SKM-1 (cell line): ENCODE measurements around the gene HDAC2.
"Not testable (repeated sequence)": the region's sequence is repeated elsewhere in the genome, so short reads cannot be mapped to it uniquely, and the experiment has no call there.

ENCODE experiments used
- DNase-seq: peaks from one replicate; lab custom pipeline; 2025; ENCODE audit not compliant: unreplicated experiment; lab: John Stamatoyannopoulos, UW

HDAC2 gene

DNA sequence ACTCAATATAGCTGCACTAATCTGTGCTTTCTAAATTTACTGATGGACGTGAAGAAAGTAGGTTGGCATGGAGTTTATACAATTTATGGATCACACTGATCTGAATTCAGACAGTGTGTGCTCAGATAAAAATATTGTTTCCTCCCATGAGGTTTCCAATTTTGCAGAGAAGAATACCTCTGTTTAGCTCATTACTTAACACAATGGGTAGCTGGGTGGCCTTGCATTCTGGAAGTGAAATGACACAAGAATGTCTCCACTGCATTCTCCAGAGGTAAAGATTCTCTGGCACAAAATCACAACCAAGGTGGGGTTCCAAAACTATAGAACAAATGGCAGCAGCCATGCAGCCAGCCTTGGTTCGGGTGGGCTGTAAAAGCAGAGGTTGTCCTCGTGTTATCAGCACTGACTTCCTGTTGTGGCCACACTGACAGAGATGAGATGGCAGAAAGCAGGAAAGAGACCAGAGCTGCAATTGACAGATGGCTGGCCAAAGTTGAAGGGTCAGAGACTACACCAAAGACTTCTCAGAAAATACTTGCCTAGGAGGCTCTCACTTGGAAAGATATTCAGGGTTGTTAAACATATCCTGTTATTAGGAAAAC, 50.2 kb downstream of the HDAC2 start:
- peak; percentile 16 for DNase-seq

DNA sequence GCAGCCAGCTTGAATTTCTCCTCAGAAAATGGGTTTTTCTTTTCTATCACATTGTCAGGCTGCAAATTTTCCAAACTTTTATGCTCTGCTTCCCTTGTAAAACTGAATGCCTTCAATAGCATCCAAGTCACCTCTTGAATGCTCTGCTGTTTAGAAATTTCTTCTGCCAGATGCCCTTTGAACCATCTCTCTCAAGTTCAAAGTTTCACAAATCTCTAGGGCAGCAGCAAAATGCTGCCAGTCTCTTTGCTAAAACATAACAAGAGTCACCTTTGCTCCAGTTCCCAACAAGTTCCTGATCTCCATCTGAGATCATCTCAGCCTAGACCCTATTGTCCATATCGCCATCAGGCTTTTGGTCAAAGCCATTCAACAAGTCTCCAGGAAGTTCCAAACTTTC, 60.7 kb downstream of the HDAC2 start:
- DNase-seq: not testable (repeated sequence)

DNA sequence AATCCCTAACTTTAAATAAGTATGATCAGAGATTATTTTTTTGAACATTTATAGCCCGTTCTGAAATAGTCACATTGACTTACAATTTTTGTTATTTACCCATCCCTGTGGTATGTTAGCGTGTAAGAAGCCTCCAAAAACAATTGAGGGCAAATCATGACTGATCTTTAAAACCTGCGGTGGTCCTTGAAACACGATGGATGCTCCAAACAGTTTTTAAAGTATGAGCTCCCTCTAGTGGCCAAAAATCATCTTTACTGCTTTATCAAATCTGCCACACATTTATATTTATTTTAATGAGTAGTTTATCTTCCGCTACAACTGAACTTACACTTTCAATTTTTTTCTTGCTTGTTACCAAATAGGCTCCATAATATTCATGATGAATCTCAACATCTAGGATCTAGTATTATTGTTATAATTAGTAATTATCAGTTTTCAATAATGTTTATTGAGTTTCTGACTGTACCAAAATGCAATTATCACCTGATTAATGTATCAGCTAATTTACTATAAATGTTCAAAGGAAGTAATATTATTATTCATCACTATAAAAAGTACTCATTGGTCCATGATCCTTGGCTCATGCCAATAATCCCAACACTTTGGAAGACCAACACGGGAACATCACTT, 61.6 kb downstream of the HDAC2 start:
- peak; percentile 30 for DNase-seq

DNA sequence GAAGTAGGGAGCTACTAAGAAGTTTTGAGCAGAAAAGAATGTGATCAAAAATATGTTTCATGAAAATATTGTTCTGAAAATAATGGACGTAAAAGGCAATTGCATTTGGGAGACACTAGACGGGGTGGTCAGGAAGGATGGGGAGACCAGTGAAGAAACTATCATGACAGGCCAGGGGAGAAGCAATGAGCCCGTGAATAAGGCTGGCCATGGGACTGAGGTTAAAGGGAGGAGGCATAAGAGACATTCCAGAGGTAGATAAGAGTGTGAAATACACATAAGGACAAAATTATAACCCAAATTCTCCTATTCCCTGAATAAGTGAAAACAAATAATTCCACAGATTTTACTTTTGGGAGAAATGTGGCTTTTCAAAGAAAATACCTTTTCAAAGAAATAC, 62.1 kb downstream of the HDAC2 start:
- no peak for DNase-seq

DNA sequence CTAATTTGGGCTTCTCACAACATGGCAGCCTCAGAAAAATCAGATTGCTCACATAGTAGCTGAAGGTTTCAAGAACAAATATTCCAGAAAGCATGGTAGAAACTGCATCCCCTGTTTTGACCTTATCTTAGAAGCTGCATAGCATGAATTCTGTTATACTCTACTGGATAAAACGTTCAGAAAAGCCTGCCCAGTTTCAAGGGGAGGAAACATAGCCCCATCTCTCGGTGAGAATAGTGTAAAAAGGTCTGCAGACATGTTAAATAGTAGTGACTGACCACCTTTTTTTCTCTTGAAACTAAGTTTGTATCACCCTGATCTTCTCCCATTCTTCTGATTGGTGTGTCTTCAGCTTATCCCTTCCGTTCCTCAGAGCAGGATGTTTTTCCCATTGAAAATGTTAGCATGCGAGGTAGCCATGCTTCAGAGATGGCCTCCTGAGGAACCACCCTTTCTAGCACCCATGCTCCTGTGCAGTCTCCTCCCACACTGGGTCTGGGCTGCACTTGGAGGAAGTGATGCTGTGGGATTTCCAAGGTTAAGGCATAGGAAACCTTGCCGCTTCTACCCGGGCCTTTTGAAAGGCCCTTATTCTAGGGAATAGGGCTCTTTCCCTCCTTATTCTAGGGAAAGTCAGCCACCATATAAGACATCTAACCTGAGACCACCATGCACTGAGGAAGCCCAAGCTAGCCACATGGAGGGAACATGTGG, 63.7 kb downstream of the HDAC2 start:
- no peak for DNase-seq

DNA sequence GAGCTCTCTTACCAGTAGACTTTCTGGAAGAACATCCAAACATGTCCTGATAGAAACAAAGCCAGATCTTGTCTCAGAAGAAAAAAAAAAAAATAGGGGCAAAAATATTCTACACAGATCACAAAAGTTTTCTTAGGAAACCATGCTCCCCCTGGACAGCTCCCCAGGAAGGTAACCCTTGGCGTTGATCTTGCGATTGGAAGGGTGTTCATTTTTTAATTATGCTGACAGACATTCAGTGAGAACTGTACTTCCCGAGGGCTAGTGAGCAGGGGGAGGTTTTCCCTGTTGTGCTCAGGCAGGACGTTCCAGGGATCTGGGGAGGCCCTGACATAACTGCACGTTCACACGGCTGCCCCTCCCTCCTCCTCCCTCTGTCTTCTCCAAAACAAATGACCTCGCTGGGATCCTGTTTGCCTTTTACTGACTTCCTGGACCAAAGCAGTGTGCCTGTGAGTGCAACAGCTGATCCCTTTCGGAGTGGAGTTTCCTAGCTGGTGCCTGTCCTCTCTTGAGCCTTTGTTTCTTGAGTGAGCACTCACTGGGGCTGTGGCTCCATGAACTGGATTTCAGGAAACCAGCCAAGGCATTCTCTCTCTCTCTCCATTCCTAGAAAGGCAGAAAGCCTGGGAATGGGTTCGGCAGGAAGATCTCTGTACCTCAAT, 67.2 kb downstream of the HDAC2 start:
- no peak for DNase-seq

DNA sequence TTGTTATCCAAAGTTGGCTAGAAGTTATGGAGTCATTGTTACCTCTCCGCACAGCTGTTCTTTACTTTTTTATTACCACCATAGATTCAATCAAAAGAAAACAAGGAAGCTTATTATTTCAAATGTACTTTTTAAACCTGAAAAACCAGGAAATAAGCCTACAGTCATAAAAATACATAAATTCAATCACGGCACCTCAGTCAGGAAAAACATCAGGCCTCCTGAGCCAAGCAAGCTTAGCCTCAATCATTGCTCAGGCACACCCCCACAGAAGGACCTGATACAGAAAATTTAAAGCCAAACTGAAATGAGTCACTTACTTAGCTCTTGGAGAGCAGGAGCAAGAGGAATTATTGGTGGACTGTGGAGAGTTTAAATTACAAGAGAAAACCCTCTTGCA, 69.5 kb downstream of the HDAC2 start:
- DNase-seq: no peak

DNA sequence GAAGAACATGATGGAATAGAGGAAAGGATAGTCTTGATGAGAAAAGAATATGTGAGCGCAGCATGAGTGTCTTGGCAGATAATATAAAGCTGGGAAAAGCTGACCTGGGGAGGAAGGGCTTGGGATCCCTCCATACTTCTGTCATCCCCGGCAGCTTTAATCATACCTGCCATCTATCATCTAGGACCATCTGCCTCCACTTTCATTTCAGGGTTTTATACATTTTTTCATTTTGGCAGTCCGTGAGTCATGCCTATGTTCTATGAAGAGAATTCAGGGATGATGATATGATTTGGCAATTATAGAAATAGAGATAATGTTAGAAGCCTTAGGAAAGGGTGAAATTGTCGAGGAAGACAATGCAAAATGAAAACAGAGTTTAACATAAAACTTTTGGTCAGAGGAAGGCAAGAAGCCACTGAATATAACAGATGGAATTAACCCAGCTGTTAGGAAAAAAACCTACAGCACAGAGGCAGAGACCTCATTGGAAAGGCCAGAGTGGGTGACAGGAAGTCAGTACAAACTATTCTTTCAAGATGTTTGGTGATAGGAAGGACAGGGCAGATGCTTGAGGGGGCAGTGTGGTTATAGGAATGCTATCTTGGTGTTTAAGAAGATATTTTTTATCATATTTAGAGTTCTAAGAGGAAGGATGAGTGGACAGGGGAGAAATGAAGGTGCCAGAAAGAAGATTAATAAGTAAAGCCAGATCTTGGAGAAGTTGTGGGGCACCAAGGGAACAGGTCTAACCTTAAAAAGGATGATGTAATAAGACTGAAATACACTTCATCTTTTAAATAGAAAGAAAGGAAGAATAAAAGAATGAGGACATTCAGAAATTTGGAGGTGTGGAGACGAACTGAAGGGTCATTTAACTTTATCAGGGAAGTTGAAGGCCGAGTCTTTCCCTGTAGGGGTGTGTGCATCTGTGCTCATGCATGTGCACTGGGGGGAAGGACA, 76.0 kb downstream of the HDAC2 start:
- no peak for DNase-seq

DNA sequence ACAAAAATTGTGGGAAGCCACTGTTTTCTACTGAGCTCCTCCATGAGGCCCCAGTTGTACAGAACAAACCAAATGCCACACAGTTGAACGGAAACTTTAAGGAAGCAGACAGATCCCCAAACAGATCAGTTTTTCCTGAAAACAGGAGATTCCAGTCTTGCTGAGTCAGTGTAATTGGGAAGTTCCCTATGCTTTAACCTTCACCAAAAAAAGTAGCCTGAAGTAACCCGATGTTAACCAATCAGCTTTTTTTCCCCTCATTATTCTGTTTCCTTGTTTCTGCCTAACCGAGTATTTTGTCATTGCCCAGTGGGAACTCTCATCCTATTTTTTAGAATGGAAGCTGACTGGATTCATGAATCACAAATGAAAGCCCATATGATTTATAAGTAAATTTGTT, 77.1 kb downstream of the HDAC2 start:
- DNase-seq: no peak

DNA sequence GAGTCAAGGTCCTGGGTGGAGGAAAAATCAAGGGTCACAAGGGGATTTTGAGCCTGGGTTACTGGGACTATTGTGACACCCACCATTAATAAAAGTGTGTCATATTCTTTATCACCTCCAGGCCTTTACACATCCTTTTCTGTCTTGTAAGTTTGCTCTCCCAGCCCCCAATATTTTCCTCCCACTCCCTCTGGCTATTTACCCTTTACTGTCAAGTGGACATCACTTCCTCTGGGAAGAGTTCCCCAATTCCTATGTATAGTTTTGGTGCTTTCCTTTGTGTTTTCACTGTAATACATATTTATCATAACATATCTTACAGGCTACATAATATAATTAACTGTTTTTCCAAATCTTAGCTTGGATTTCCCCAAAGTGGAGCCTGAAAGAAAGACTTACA, 77.5 kb downstream of the HDAC2 start:
- no peak for DNase-seq

DNA sequence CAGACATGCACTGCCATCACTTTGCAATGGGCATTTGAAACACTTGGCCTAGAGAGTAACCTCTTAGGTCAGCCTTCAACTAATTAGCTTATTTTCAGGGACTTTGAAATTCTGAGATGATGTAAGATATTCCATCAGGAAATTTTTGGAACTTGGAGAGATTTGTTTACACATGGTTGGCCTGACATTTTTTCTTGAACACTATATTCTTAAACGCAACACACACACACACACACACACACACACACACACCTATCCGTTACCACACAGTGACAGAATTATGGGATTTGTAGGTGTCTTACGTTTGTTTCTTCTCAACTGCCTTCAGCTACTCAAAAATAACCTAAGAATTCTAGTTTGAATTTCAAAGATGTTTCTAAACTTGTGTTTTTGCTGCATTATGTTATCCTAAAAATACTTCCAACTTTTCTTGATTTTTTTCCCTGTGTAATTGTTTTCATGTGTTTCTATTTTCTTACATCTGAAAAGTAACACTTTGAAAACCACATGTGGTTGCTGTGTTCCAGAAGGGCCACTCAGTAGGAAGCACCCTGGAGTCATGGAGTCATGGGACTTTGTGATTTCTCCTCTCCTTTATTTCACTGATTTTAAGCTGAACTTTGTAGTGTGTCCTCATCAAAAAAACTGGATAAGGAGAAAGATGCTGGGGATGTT, 81.9 kb downstream of the HDAC2 start:
- no peak for DNase-seq

DNA sequence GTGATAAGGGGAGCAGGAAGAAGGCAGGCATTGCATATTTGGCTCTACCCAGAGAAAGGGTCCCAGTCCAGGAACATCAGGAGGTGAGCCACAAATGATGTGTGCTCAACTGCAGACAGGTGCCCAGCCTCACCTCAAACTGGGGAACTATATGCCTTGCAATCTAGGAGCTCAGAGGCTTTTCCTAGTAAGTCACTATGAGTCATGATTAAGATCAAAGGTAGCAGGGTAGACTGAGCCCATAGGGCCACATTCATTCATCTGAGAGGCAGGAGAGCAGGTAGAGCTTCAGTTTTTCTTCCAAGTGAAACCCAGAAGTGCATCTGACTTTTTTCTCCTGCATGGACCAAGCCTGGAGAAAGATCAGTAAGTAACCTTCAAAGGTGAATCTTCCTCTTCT, 82.5 kb downstream of the HDAC2 start:
- DNase-seq: no peak

DNA sequence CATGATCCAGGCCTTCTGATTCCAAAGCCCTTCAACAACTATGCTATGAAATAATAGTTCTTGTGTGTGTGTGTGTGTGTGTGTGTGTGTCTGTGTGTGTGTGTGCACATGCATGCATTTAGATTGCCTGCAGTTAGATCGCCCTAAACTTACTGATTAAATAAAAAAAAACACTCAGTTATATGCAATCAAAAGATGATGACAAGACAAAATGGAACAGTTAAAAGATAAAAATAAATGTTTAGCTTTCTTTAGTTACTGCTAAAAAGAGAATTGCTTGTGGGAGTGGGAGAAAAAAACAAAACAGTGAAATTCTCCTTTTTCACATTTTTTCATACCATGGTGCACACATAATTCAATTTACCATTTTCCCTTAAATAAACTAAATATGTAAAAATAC, 84.4 kb downstream of the HDAC2 start:
- no peak for DNase-seq

DNA sequence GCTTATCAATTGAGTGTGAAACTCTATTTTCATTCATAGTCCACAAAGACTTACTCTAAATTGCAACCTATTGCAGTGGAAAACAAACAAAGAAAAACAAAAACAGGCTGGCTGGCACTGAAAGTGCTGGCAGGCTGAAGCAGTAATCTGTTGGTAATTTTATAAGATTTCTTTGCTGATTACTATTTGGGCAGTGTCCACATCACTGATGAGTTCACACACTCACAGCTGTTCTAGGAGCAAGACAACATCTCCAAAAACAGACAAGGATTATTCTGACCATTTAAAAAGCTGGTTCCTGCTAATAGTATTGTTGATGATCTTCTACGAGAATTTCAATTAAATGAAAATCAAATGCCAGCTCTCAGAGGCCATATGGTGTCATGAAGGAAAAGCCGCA, 86.9 kb downstream of the HDAC2 start:
- DNase-seq: no peak
